ENCODE measurements around the gene RPL37. TPM values are rescaled to one million over a fixed set of nuclear protein-coding genes. Genes with fewer than 3 reads are reported as not detected.
"Not testable (repeated sequence)": the region's sequence is repeated elsewhere in the genome, so short reads cannot be mapped to it uniquely, and the experiment has no call there.

Gene RPL37
- total RNA-seq (2014; rRNA removed; shearing (Covaris generic)) = 2,054 and 2,634 TPM in 2 replicates
- polyA plus RNA-seq (2015; cell fraction: cytosol; rRNA removed) = 158 and 171 TPM in 2 replicates
- 60.8 and 65.1 TPM in 2 replicates for polyA plus RNA-seq (2015; cell fraction: nucleus; rRNA removed)

GRCh38 chr5:40834849-40835787 is at the start of gene RPL37:
Gene RPL37, minus strand, starts transcription at chr5:40835222. Its CDS starts 37 bp downstream, at chr5:40835185.
- DNase-seq (ENCODE audit: low read depth) = peak; percentile 97

DNA sequence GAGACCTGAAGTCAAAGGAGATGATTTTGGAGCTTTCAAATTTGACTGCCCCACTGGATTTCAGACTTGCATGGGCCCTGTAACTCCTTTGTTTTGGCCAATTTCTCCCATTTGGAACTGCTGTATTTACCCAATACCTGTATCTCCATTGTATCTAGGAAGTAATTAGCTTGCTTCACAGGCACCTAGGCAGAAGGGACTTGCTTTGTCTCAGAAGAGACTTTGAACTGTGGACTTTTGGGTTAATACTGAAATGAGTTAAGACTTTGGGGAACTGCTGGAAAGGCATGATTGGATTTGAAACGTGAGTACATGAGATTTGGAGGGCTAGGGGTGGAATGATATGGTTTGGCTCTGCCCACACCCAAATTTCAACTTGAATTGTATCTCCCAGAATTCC is 48.0 kb upstream of the RPL37 start:
- DNase-seq (ENCODE audit: low read depth) = not testable (repeated sequence)

GRCh38 chr5:40882291-40882690 is 47.3 kb upstream of the RPL37 start:
- DNase-seq (ENCODE audit: low read depth) = no peak

DNA sequence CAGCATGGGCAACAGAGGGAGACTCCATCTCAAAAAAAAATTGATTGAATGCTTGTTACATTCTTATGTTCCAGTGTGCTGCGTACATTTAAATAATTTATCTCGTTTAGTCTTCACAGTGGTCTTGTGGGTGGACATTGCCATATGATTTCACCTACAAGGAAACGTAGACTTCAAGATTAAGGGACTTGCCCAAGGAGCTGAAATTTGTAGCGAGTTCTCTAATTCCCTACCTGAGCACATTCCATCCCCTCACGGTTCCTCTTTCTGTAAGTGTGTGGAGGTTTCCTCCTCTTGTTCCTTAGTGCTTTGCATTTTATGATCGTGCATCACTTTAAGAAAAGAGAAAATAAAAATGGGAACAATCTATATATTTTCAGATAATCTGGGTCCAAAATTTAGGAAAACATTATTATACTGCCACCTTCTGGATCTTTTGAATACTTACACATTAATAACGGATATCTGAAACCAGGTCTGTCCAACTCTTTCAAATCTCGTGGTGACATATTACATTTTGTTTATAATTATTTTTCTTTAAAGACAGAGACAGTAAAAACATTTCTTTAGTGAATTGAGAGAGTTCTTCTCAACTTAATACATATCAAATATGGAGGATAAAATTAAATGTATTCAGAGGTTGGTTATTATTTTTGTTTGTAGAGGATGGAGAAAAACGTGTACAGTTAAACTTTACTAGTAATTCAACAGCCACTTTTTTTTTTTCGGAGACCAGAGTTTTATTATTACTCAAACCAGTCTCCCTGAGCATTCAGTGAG is 44.3 kb upstream of the RPL37 start:
- DNase-seq (ENCODE audit: low read depth) = peak; percentile 10

- DNase-seq (ENCODE audit: low read depth) = peak; percentile 44
These were observed 42.5 kb upstream of the RPL37 start for GRCh38 chr5:40877371-40877988.

DNA sequence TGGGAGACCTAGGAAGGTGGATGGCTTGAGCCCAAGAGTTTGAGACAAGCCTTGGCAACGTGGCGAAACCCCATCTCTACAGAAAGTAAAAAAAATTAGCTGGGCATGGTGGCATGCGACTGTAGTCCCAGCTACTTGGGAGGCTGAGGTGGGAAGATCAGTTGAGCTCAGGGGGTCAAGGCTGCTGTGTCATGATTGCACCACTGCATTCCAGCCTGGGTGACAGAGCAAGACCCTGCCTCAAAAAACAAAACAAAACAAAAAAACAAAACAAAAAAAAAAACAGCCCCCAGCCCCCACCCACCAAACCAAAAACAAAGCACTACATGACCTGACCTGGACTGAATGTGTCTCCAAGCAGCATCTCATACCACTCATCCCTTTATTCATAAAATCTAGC is 40.9 kb upstream of the RPL37 start:
- no peak for DNase-seq (ENCODE audit: low read depth)

DNA sequence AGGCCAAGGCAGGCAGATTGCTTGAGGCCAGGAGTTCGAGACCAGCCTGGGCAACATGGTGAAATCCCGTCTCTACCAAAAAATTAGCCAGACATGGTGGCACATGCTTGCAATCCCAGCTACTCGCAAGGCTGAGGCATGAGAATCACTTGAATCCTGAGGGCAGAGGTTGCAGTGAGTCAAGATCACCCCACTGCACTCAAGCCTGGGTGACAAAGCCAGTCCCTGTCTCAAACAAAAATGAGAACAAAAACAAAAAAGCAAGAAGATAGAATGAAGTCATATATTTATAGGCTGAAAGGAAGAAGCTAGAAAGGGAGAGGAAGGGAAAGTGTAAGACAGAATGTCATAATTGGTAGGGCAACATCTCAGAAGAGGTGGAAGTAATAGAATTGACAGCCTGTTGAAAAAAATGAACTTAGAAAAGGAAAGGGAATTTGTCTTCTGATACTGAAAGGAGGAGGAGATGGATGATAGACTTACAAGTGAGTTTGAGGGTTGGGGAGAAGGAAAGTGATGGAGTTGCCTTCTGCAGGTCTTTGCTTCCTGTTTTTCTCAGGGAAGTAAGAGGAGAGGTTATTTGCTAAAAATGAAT is 38.4 kb upstream of the RPL37 start:
- DNase-seq (ENCODE audit: low read depth) = no peak

DNA sequence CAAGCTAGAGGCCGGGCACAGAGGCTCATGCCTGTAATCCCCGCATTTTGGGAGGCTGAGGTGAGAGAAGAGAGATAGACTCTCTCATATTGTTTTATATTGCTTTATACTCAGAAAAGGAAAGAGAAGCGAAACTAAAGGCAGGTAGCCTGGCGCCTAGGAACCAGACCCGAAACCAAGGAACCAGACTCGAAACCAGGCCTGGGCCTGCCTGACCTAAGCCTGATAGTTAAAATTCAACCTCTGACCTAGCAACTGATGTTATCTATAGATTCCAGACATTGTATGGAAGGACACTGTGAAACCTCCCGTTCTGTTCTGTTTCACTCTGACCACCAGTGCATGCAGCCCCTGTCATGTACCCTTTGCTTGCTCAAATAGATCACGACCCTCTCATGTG is 37.2 kb upstream of the RPL37 start:
- DNase-seq (ENCODE audit: low read depth) = not testable (repeated sequence)

DNA sequence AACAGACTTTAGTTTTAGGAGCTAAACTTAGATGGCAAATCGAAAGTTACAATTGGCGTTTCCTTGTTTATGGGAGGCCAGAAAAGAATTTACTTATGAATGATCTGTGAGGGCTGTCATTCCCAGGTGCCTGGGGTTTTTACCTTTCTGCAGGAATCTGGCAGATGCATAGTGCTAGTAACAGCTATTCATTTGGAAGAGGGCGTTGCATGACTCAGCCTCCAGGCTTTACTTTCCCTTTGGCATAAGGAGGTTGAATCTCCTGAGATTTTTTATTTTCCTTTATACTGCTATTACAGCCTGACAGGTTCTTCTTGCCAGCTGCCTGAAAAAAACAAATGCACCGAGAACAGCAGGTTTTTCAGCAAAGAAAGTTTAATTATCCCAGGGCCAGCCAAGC is 36.2 kb upstream of the RPL37 start:
- peak; percentile 28 for DNase-seq (ENCODE audit: low read depth)

DNA sequence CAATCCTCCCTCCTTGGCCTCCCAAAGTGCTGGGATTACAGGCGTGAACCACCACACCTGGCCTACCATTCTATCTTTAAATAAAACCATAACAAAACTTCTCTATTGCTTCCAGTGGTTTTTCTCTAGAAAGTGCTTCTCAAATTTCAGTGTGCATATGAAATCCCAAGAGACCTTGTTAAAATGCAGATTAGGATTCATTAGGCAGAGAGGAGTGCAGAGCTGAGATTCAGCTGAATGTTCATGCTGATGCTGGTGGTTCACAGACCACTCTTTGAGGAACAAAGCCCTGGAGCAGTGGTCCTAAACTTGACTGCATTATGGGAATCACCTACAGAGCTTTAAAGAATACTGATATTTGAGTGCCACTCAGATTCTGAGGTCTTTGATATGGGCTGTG is 34.4 kb upstream of the RPL37 start:
- no peak for DNase-seq (ENCODE audit: low read depth)

DNA sequence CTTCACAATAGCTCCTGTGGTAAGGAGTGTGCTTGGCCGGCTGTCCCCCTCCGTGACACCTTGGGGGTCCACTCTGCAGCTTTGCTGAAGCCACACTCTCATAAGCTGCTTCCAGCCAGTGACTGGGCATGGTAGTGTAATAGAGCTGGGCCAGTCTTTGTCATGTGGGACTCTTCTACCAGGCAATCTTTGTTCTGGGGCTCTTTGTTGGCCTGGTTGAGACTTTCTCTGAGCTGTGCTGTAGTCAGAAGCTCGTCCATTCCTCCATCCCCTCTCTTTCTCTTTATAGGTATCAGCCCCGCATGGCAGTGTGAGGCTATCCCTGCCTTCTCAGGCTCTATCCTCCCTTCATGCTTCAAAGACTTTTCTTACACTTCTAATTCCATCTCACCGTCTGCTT is 31.8 kb upstream of the RPL37 start:
- DNase-seq (ENCODE audit: low read depth) = no peak

DNA sequence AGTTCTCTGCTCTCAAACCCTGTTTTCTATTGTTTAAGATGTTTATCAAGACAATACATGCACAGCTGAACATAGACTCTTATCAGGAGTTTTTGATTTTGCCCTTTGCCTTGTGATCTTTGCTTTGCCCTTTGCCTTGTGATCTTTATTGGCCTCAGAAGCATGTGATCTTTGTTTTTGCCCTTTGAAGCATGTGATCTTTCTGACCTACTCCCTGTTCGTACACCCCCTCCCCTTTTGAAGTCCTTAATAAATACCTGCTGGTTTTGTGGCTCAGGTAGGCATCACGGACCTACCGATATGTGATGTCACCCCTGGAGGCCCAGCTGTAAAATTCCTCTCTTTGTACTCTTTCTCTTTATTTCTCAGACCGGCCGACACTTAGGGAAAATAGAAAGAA is 30.0 kb upstream of the RPL37 start:
- DNase-seq (ENCODE audit: low read depth) = not testable (repeated sequence)

DNA sequence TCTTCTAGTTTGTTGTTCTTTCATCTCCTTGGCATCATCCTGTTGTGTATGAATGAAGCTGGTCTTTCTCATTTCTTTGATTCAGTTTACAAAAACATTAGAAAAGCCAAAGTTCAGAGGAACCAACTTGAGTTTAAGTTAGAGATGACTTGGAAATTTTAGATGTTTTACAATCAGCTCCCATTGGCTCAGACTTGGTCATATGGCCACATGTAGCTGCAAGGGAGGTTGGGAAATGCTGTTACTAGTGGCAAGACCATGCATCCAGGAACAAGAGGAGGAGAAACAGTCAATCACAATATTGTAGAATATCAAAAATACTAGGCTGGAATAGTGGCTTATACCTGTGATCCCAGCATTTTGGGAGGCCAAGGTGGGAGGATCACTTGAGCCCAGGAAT is 25.7 kb upstream of the RPL37 start:
- no peak for DNase-seq (ENCODE audit: low read depth)

DNA sequence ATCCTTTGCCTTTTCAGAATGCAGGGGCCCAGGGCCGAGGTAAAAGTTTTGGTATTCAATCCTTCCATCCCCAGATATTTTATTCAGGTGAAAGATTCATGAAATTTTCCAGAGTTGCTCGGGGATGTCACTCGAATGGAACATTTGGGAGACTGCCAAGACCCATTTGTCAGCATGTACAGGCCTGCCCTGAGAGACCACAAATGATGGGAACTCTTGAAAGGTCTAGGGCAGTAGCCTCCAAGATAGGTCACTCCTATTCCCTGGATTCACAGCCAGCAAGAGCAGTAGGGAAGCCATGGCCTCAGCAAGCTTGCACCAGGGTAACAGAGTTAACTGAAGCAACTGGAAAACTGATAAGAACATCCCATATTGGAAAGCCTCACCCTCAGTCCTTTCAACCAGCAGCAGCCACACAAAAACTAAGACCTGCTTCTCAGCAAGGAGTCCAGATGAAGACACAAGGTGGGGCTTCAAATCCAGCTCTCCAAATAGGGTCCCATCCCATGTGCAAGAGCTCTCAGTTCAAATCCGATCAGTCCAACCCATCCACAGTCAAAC is 18.7 kb upstream of the RPL37 start:
- DNase-seq (ENCODE audit: low read depth) = peak; percentile 11

DNA sequence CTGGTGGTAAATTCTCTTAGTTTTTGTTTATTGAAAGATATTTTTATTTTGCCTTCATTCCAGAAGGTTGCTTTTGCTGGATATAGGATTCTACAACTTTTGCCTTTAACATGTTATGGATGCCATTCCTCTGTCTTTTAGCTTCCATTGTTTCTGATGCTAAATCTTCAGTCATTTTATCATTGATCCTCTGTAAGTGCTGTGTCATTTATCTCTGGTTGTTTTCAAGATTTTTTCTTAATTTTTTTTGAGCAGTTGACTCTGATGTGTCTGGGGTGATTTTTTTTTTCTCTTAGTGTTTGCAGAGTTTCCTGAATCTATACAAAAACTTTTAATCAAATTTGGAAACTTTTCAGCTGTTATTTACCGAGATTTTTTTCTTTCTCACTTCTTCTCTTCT is 12.5 kb upstream of the RPL37 start:
- DNase-seq (ENCODE audit: low read depth) = no peak

DNA sequence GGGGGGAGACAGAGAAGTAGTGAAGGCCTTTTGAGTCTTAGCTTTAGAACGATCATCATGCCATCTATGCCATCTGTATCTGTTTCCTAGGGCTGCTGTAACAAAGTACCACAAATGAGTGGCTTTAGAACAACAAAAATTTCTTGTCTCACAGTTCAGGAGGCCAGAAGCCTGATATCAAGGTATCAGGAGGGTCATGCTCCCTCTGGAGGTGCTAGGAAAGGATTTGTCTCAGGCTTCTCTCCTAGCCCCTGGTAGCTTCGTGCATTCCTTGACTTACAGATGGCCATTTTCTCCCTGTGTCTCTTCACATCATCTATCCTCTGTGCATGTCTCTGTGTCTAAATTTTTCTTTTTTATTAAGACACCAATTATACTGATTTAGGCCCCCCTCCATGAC is 11.3 kb upstream of the RPL37 start:
- no peak for DNase-seq (ENCODE audit: low read depth)

DNA sequence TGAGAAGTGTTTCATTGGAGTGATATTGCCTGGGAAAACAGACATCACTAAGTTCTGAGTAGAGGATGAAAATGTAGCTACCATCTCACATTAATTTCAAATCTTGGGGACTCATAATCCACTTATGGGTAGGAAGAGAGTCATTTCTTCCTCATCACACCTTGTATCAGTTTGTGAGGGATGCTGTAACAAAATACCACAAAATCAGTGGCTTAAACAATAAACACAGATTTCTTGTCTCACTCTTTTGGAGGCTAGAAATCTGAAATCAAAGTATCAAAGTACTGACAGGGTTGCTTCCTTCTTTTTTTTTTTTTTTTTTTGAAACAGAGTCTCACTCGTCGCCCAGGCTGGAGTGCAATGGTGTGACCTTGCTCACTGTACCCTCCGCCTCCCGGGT is 9.5 kb upstream of the RPL37 start:
- no peak for DNase-seq (ENCODE audit: low read depth)

GRCh38 chr5:40842351-40842750 is 7.3 kb upstream of the RPL37 start:
- peak; percentile 18 for DNase-seq (ENCODE audit: low read depth)

- peak; percentile 44 for DNase-seq (ENCODE audit: low read depth)
These were observed 6.2 kb upstream of the RPL37 start, which contains the start of gene CARD6 for GRCh38 chr5:40841068-40841805. Gene CARD6, plus strand, starts transcription at chr5:40841367. Its CDS starts 16 bp downstream, at chr5:40841383.

GRCh38 chr5:40838086-40838485 is 3.1 kb upstream of the RPL37 start:
- DNase-seq (ENCODE audit: low read depth) = no peak

Data from HT1080 (cell line).